GM18868 (cell line): ENCODE measurements around the gene CALML3.
"Not testable (repeated sequence)": the region's sequence is repeated elsewhere in the genome, so short reads cannot be mapped to it uniquely, and the experiment has no call there.

Experiments
- ATAC-seq: cut with Tn5 transposase; IDR thresholded peaks from one replicate; pipeline ENCODE4 v1.9.1; 2021; ENCODE audit warnings: mild to moderate bottlenecking, moderate library complexity; ENCODE audit not compliant: unreplicated experiment

CALML3 gene

DNA sequence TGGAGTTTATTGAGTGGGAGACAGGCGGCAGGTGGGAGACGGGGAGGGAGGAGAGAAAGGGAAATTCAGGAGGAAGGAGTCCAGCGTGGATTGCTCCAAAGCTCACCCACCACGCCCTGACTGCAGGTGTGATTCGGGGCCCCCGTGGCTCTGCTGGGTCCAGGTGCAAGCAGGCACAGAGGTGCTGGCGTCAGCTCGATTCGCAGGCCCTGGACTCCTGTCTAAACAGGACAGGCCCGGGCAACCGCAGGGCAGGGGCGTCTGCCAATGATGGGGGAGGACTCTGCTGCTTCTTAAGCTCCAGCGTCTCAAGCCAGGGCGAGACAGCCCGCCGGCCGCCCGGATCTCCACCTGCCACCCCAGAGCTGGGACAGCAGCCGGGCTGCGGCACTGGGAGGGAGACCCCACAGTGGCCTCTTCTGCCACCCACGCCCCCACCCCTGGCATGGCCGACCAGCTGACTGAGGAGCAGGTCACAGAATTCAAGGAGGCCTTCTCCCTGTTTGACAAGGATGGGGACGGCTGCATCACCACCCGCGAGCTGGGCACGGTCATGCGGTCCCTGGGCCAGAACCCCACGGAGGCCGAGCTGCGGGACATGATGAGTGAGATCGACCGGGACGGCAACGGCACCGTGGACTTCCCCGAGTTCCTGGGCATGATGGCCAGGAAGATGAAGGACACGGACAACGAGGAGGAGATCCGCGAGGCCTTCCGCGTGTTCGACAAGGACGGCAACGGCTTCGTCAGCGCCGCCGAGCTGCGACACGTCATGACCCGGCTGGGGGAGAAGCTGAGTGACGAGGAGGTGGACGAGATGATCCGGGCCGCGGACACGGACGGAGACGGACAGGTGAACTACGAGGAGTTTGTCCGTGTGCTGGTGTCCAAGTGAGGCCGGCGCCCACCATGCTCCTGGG lies at the start of gene CALML3:
CALML3 (plus strand) TSS at position 321 of the 920 bp plus-strand sequence; CDS start at position 446, 125 bp downstream.
- no peak for ATAC-seq

DNA sequence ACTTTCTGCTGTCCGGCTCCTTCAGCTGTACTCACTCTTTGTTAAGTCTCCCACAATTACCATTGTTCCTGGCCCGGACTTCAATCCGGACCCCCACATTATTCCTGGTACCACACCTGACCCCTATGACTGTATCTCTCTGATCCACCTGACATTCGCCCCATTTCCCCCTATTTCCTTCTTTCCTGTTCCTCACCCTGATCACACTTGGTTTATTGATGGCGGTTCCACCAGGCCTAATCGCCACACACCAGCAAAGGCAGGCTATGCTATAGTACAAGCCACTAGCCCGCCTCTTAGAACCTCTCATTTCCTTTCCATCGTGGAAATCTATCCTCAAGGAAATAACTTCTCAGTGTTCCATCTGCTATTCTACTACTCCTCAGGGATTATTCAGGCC lies 49.7 kb upstream of the CALML3 start:
- ATAC-seq = not testable (repeated sequence)

DNA sequence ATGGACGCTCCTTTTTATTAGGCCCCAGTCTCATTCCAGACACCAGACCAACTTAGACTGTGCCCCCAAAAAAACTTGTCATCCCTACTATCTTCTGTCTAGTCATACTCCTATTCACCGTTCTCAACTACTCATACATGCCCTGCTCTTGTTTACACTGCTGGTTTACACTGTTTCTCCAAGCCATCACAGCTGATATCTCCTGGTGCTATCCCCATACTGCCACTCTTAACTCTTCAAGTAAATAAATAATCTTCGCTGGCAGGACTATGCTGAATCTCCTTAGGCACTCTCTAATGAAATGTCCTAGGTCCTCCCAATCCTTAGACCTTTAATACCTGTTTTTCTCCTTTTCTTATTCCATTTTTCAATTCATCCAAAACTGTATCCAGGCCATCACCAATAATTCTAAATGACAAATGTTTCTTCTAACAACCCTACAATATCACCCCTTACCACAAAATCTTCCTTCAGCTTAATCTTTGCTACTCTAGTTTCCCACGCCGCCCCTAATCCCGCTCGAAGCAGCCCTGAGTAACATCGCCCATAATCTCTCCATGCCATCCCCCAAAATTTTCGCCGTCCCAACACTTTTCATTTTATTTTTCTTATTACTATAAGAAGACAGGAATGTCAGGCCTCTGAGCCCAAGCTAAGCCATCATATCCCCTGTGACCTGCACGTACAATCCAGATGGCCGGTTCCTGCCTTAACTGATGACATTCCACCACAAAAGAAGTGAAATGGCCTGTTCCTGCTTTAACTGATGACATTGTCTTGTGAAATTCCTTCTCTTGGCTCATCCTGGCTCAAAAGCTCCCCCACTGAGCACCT lies 48.6 kb upstream of the CALML3 start:
- not testable (repeated sequence) for ATAC-seq

DNA sequence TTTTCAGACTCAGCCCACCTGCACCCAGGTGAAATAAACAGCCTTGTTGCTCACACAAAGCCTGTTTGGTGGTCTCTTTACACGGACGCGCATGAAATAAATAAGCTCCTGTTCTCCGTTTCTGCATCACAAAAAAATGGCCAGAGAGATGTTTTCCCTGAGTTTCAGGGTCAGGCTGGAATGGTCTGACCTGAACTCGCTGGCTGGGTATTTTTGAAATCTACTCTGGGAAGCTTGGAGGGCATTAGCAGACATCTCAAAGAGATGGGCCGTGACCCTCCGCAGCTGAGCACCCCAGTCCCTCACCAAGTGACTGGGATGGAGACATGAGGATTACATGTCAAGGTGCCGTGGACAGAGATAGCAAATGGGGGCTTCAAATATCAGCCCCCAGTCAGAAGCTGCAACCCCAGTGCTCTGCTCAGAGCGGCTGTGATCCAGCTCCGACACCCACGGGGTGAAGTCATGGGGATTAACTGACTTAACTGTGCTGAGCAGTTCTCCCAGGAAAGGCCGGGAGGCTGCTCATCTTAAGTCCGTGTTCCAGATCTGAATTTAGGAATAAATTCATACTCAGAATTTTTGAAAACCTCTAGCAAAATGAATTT lies 47.7 kb upstream of the CALML3 start:
- ATAC-seq = no peak

DNA sequence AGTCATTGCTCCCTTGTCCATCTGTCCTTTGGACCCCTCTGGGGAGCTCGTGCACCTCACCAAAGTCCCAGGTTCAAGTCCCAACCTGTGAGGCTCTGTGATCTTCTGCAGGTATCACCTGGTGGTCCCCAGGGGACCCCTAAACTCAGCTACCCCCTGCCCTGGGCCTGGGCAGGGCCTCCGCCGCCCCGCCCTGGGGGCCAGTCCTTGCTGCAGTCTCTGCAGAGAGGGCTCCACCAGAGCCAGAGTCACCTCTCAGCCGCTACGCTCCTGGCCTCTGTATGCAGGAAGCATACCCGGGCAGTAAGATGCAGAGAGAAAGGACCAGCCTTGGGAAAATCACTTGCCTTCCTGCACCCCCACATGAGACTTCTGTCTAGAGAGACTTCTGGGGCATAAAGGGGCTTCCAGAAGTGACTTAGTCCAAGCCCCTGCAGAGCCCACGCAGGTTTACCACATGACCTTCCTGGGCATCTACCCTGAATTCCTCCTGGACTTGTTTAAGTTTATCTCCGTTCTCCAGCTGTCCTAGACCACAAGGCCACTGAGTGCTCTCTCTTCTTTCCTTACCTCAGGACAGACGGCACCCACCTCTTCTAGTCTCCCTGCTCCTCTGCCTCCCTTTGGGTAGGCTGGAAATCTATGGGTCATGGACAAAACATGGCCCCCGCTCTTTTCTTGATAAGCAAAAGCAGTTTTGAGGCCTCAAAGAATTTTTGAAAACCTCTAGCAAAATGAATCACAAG lies 46.6 kb upstream of the CALML3 start:
- no peak for ATAC-seq

DNA sequence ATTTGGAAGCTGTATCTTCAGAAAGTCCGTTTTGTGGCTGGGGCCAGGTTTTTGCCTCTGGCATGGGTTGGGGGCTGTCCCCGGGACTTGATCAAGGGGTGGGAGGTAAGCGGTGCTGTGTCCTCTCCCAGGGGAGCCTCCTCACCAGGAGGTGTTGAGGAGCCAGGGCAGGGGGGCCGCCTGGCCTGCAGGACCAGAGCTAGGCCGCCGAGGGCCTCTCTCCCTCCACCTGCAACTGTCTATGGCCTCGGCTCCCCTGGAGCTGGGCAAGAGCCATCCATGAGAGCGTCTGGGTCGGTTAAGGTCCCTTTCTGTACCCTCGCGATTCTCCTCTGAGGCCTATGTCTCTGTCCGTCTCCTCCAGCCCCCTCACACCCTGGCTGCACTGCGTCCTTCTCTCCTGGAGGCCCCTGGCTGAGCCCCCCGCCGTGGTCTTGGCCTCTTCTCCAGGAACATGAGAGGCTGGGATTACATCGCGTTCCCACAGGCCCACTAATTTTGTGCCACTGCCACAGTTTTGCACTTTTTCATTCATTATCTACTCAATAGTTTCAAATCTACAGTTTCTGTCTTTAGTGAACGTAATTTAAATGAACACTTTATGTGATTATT lies 46.0 kb upstream of the CALML3 start:
- no peak for ATAC-seq

DNA sequence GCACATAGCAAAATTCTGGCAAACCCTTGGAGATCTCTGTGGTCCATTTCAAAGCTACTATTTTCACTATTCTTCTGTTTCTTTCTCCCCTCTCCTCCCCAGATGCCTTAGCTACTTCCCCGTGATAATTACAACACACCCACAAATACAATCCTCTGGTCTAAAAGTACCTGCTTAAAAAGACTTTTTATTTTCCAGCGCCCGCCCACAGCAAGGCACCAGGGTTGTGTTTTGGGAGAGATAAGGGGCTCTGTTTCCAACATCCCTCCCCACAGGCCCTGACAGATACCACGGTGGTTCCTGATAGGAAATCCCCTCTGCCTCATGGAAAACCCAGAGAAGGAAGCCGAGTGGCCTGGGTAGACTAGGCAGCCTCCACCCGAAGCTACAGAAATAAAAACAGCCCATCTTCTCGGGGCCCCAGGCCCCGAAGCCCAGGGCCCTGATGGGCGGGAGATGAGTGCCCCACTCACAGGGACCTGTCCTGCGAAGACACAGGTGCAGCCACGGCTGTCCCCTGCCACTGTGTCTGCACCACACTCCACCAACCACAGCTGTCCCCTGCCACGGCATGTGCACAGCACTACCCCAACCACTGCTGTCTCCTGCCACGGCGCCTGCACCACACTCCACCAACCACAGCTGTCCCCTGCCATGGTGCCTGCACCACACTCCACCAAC lies 45.1 kb upstream of the CALML3 start:
- ATAC-seq = no peak

DNA sequence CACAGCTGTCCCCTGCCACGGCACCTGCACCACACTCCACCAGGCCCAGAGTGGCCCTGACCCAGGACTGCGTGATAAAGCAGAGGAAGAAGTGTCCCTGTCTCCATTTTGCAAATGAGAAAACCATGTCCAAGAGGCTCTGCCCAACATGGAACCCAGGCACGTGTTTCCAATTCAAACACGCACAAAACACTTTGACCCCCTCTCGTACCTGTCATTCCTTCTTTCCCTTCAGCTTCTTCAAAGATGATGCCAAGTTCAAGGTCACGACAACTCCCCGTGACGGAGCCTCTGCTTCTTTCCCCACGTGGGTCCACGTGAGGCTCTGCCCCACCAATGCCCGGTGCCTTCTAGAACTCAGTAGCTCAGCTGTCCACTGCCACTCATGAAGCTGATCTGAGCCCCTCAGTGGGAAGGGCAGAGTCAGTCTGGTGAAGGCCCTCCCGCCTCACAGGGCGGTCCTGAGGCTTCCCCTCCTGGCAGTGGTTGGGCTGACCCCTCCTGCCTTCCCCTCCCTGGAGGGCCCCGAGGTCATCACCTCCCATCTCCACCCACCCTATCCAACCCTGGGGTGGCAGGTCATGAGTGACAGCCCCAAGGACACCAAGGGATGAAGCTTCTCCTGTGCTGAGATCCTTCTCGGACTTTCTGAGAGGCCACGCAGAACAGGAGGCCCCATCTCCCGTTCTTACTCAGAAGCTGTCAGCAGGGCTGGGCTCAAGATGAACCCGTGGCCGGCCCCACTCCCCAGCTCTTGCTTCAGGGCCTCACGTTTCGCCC lies 44.4 kb upstream of the CALML3 start:
- ATAC-seq = no peak

DNA sequence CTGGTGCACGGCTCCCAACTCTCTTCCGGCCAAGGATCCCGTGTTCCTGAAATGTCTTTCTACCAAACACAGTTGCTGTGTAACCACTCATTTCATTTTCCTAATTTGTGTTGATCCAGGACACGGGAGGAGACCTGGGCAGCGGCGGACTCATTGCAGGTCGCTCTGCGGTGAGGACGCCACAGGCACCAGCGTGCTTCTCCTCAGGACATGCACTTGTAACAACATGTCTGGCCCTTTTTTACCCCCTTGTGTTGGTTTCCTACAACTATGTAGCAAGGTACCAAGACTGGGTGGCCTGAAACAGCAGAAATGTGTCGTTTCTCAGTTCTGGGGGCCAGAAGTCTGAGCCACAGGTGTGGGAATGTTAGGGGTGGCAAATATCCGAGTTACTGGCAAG lies 43.6 kb upstream of the CALML3 start:
- no peak for ATAC-seq

DNA sequence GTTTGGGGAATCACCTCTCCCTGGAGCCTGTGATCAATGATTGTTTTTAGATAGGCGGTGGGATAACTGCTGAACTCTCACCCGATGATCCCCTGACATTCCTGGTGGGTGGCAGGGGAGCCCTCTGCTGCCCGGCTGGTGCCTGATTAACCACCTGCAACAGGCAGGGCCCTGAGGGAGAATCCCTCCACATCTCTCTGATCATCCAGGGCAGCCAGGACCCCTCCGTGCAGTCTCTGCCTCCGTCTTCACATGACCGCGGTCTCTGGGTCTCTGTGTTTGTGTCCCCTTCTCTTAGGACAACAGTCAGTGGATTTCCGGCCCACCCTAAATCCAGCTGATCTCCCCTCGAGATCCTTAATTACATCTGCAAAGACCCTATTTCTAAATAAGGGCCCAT lies 42.7 kb upstream of the CALML3 start:
- no peak for ATAC-seq

DNA sequence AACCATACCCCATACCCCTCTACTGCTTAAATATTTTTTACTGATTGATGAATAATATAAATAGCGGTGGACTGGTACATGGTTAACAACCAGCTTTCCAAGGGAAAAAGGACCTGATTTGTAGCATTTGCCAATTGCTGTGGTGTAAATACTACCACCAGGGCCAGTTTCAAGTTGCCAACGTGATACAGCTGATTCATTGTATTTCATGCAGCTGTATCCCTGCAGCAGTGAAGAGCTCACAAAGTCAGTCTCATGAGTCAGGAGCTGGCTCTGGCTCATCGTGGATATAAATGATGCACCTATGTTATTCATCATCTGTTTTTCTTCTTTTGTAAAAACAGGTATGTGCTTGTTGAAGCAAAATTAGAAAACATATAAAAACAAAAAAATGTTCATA lies 40.6 kb upstream of the CALML3 start:
- ATAC-seq = no peak

DNA sequence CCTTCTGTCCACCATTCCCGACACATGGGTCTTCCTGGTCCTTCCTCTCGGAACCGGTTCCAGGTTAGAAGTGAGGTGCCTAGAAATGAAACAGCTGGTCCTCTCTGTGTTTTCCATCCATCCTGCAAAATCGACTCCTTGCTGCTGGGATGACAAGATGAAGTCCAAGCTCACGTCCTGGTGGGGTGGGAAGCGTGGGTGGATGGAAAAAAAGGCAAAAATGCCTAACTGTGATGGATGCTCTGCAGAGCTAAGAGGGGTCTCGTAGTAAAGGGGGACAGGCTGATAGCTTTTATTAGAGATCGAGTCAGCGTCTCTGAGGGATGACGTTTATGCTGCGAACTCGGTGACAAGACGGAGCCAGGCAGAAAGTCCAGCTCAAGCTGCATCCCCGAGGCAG lies 39.5 kb upstream of the CALML3 start:
- ATAC-seq = no peak

DNA sequence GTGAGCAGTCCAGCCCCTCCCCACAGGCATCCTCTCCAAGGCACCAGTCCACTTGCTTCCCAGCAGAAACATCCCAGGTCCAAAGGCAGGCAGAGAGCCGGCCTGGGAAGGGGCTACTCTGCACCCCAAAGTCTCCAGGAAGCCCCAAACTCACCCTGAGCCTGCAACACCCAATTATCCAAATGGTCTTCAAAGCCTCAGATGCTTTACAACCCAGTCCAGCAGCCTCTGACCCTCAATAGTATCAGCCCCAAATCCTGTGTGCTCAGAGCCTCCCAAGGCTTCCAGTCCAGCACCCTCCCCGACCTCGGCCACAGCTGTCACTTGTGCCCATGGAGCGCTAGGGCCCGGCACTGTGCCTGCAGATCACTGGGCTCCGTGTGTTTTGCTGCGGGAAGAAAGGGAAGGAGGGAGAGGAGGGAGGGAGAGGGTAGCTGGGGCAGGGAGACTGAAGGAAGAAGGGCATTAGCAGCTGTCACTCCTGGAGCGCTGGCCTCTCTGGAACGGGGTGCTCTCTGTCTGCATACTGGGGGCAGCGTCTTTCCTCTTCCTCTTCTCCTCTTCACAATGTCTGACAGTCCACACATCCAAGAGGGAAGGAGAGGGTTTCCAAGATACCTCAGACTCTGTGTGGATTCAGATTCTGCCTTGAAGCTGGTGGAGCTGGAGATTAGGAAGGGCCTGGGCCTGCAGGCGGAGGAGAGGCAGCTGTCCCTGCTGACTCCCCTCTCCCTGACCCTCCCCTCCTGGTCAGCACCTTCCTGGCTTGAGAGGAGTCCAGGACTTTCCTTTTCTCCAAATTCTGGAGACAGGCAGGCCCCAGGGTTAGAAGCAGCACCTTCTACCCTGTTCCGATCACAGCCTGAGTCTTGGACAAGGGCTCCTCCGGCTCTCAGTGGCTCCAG lies 38.6 kb upstream of the CALML3 start:
- no peak for ATAC-seq

DNA sequence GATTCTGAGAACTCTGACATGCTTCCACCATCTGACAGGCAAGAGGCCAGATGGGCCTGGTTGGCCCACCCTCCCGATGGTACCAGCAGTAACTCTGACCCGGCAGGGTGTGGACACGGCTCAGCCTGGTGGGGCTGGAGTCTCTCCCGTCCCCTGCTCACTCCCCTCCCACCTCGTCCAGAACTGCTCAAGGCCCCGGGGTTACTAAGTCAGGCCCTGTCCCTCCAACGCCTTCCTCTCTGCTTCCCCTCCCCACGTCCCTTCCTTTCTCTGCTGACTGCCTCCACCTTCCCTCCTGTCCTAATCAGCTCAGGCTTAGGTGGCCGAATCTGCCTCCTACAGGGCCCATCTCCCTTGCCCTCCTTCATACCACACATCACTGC lies 37.9 kb upstream of the CALML3 start:
- ATAC-seq = no peak

DNA sequence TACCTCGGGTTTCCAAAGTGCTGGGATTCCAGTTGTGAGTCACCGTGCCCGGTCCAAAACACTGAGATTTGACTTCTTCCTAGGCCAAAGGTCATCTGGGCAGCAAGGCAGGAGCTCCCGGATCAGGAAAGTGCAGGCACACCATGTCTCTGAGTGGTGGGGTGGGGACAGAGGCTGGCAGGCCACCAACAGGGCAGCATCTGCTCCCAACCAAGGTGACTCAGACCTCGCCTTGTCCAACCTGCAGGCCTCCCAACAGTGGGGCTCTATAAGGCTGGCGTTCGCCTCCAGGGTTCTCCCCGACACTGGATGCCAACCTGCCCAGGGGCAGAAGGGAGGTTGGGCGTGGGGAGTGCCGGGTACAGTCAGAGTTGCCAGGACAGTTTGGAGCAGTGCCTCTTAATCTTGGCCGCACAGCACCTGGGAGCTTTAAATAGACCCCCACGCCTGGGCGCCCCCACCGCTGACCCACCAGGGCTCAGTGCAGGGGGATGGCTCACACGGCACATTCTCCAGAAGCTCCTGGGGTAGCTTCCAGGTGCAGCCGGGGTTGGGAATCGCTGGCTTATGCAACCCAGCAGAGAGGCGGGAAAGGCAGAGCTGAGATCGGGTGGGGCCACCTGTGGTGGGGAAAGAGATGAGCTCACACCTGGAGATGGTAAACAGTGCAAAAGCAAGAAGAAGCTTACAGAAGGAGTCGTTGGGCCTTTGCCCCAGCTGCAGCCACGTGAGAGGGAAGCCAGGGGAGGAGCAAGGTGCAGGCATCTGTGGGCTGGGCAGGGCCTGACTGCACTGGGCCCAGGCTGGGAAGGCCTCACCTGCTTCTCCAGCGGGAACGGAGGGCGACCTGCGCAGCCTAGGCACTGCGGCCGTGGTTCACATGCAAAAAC lies 36.2 kb upstream of the CALML3 start:
- ATAC-seq = no peak

DNA sequence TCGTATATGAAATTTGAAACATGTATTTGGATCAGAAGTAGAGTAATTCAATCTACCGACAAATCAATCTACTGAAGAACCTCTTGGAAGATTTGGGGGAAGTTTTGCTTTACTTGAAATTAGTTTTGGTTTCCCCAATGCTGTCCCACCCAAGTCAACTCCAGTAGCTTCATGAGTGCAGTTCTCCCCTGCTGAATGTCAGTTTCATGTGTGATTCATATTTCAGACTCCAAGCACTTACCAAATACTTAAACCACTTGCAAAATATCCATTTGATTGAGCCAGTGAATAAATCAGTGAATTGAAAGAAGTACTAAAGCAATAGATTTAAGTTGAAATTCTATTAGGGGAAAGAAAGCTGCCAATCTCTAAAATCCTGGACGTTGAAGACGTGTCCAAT lies 34.7 kb upstream of the CALML3 start:
- ATAC-seq = no peak
